Mucosa of descending colon (tissue), 3 donors: Measurements from ENCODE around the gene PCGF1. TPM values are rescaled to one million over a fixed set of nuclear protein-coding genes. Genes with fewer than 3 reads are reported as not detected.

Experiments
- ATAC-seq: fragments of 200-7000 bp; cut with Tn5 transposase; one replicate; pipeline ENCODE4 v1.9.1; 2020; ENCODE audit warnings: mild to moderate bottlenecking, moderate library complexity
- DNase-seq, 3 donors: peaks; one replicate each; pipeline ENCODE4 v3.0.0-alpha.2; 2020
- H3K36me3 ChIP-seq: fragments of 200-600 bp; one replicate; pipeline ENCODE4 v1.8.0; 2021; ENCODE audit warnings: low read depth, mild to moderate bottlenecking
- H3K4me1 ChIP-seq: fragments of 200-600 bp; one replicate; pipeline ENCODE4 v1.8.0; 2021; ENCODE audit warnings: low read depth, mild to moderate bottlenecking
- H3K4me3 ChIP-seq: fragments of 200-600 bp; one replicate; pipeline ENCODE4 v1.8.0; 2021; ENCODE audit warnings: mild to moderate bottlenecking
- H3K9me3 ChIP-seq: fragments of 200-600 bp; one replicate; pipeline ENCODE4 v1.8.0; 2021; ENCODE audit warnings: mild to moderate bottlenecking
- intact Hi-C, 2 donors: fragments of 100-400 bp; cut with DNase I in 1 of 2; cut with micrococcal nuclease in 1 of 2; formaldehyde crosslinking; loops; one replicate each; pipeline versions ENCODE4 v1.11.0 to v1.11.1; 2022; cut with DNase I, micrococcal nuclease
- total RNA-seq, 3 donors: library from RNA; stranded (reverse); fragmentation: NEBNext Ultra II Directional in 2 of 3; extraction: Animal tissue kit (Norgen Biotek cat#: 25700) in 2 of 3; gene quantifications; one replicate each; pipeline versions ENCODE4 v1.2.1 to v1.2.4, GENCODE V29; 2021 to 2023
- TF ChIP-seq, protein P1 (sequence below): fragments of 200-600 bp; IDR thresholded peaks from one replicate; pipeline ENCODE4 v1.8.0; 2022; ENCODE audit warnings: antibody characterized with exemption, mild to moderate bottlenecking
- donor health status: DM: no; HTN: no; CAD: no; lungs with moderate emphysema.
- donor health status: DM: no; HTN: no; CAD: no.
- donor health status: DM: no; HTN: yes; CAD: no.

The PCGF1 gene
- total RNA-seq, 3 donors from 2014 or later, result 20.3 to 29.1 (median 22.3) TPM

DNA sequence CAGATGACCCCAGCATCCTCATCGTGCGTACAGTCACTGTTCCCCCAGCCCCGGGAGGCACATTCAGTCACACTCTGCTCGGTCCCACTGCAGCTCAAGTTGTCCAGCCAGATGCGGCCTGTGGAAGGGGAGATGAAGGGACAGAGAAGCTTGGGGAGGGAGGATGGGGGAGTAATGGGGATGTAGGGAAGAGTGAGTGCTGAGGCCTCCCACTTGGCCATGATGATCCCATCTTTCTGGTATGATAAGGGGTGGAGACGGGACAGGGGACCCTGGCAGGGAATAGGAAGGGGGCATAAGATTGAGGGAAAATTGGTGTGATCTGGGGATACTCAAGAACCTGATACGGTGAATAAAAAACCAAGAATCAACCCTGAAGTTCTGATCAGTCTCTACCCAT, 42.7 kb upstream of the PCGF1 start:
- TF ChIP-seq, protein P1, sequence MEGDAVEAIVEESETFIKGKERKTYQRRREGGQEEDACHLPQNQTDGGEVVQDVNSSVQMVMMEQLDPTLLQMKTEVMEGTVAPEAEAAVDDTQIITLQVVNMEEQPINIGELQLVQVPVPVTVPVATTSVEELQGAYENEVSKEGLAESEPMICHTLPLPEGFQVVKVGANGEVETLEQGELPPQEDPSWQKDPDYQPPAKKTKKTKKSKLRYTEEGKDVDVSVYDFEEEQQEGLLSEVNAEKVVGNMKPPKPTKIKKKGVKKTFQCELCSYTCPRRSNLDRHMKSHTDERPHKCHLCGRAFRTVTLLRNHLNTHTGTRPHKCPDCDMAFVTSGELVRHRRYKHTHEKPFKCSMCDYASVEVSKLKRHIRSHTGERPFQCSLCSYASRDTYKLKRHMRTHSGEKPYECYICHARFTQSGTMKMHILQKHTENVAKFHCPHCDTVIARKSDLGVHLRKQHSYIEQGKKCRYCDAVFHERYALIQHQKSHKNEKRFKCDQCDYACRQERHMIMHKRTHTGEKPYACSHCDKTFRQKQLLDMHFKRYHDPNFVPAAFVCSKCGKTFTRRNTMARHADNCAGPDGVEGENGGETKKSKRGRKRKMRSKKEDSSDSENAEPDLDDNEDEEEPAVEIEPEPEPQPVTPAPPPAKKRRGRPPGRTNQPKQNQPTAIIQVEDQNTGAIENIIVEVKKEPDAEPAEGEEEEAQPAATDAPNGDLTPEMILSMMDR, result no peak
- Histone ChIP-seq H3K36me3 (no peaks in the 10 kb centered on the region), H3K4me1 (peaks cover 13% of the 10 kb centered on the region), H3K9me3 (no peaks in the 10 kb centered on the region), H3K4me3 (no peak overlapping the region)
- ATAC-seq, result no peak
- no peak for DNase-seq
- intact Hi-C loops, result no loop called here

DNA sequence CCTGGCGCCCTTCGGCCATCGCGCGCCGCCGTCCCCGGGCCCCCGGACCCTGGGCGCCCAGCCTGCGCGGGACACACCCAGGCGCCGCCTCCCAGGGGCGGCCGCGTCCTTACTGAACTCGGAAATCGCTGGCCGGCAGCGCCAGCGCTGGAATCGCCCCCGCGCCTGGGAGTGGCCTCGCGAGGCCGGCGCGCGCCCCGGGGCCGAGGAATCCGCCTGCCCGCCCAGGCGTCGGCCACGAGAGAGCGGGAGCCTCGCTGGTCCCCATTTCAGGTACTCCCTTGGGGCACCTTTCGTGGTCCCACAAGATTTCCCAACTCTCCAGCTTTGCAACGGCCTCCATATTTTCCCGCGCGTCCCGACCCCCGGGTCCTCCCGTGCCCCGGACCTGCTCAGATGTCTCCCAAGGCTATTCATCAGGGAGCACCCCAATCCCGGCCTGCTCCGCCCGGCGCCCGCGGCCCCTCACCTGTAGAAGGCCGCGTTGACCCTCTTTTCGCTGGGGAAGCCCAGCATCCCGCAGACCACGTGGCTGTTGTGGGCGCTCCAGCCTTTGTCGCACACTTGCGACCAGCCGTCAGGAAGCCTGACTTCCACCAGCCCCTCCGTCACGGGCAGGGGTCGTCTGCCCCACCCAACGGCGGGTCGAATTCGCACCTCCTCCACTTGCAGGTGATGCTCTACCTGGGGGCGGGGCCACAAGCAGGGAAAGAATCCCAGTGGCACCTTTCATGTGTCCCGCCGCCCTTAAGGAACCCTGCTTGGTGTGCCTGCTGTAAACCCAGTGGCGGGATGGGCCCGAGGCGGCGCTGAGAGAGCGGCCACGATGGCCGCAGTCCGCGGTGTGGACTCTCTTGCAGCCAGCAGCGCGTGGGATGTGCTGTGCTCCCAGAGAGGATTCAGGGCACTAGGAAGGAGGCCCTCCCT, 41.7 kb upstream of the PCGF1 start:
- intact Hi-C loops, result no loop called here
- TF ChIP-seq, protein P1, result no peak

DNA sequence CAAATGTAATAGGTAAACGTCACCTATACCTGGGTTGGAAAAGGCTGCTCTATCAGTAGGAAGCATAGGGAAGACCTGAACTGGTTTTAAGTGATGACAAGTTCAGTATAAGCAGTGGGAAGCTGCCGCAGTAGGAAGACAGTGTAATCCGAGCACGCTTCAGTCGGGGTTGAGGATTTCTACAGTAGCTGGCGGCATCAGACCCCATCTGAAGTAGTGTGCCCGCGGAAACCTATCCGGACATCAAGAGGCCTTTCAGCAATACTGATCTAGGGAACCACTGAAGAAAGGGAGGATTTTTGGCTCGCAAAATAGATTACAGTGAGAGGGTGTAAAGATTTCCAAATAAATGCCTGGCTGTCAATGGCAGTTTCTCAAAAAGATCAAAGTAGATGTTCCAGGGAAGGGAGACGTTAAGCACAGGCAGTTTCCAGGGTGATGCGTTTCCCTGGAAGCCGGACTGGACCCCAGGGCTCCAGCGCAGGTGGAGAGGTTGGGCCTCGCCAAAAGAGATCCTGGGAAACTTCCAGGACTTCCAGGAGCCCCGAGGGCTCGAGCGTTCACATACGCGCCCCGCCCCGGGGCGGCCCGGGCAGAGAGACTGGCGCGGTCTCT, 40.9 kb upstream of the PCGF1 start:
- DNase-seq (no peak), ATAC-seq (no peak)
- no peak overlapping the region for H3K4me3 ChIP-seq
- H3K4me1 ChIP-seq, result peaks cover 10% of the 10 kb centered on the region
- intact Hi-C loops, result no loop called here
- H3K9me3 ChIP-seq, result no peaks in the 10 kb centered on the region
- TF ChIP-seq, protein P1, result no peak
- no peaks in the 10 kb centered on the region for H3K36me3 ChIP-seq

More for the DNA sequence above, 41.7 kb upstream of the PCGF1 start:
- Histone ChIP-seq H3K4me1 (peaks cover 10% of the 10 kb centered on the region), H3K36me3 (no peaks in the 10 kb centered on the region), H3K4me3 (no peak overlapping the region), H3K9me3 (no peaks in the 10 kb centered on the region)
- DNase-seq, result peak; percentile 78 to 85 (median 78)
- peak; percentile 88 for ATAC-seq

GRCh38 chr2:74546004-74546403, 38.5 kb upstream of the PCGF1 start:
- no peak overlapping the region for H3K4me3 ChIP-seq
- H3K9me3 ChIP-seq, result no peaks in the 10 kb centered on the region
- H3K36me3 ChIP-seq, result no peaks in the 10 kb centered on the region
- H3K4me1 ChIP-seq, result peaks cover 10% of the 10 kb centered on the region
- intact Hi-C loops, result no loop called here
- no peak for ATAC-seq
- DNase-seq, result no peak
- TF ChIP-seq, protein P1, result no peak

GRCh38 chr2:74544634-74545033, 37.1 kb upstream of the PCGF1 start:
- DNase-seq, result peak in 1 of 3 donors; percentile 51
- intact Hi-C loops, result no loop called here

More at GRCh38 chr2:74544634-74545033, 37.1 kb upstream of the PCGF1 start:
- Histone ChIP-seq H3K4me3 (no peak overlapping the region), H3K36me3 (no peaks in the 10 kb centered on the region), H3K9me3 (no peaks in the 10 kb centered on the region), H3K4me1 (peaks cover 7% of the 10 kb centered on the region)
- no peak for ATAC-seq
- TF ChIP-seq, protein P1, result no peak
